ENCODE measurements around the gene CXCL17. TPM values are rescaled to one million over a fixed set of nuclear protein-coding genes. Genes with fewer than 3 reads are reported as not detected.

Gene CXCL17
- total RNA-seq, 1 donor from 2014 or later = 150 TPM

GRCh38 chr19:42469311-42470235, 26.8 kb upstream of the CXCL17 start:
- intact Hi-C loops (cut with DNase I) = no loop called here
- TF ChIP-seq, protein P1, sequence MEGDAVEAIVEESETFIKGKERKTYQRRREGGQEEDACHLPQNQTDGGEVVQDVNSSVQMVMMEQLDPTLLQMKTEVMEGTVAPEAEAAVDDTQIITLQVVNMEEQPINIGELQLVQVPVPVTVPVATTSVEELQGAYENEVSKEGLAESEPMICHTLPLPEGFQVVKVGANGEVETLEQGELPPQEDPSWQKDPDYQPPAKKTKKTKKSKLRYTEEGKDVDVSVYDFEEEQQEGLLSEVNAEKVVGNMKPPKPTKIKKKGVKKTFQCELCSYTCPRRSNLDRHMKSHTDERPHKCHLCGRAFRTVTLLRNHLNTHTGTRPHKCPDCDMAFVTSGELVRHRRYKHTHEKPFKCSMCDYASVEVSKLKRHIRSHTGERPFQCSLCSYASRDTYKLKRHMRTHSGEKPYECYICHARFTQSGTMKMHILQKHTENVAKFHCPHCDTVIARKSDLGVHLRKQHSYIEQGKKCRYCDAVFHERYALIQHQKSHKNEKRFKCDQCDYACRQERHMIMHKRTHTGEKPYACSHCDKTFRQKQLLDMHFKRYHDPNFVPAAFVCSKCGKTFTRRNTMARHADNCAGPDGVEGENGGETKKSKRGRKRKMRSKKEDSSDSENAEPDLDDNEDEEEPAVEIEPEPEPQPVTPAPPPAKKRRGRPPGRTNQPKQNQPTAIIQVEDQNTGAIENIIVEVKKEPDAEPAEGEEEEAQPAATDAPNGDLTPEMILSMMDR (IDR thresholded peaks at IDR 0.05) = no peak
- no peak for DNase-seq
- Histone ChIP-seq H3K27ac (no peak overlapping the region), H3K9me3 (no peaks in the 10 kb centered on the region), H3K4me1 (no peaks in the 10 kb centered on the region), H3K27me3 (no peaks in the 10 kb centered on the region), H3K36me3 (no peaks in the 10 kb centered on the region), H3K4me3 (no peak overlapping the region)
- ATAC-seq = no peak

DNA sequence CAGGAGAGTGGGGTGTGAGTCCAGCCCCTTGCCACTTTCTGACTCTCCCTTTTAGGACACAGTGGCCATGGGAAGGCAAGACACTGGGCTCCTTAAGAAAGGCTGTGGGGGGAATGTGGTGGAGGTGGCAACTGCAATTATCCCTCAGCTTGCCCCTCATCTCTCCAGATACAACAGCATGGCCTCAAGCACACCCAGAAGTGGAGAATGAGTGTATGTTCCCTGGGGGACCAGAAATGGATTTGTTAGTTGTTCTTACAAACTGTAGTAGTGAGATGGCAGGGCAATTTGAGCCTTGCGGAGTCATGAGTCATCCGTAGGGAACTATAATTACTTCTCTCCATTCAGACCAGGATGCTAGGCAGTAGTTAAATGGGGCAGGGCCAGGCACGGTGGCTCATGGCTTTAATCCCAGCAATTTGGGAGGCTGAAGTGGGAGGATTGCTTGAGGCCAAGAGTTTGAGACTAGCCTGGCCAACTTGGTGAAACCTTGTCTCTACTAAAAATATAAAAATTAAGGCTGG, 25.6 kb upstream of the CXCL17 start:
- Histone ChIP-seq H3K27ac (no peak overlapping the region), H3K4me1 (no peaks in the 10 kb centered on the region), H3K4me3 (no peak overlapping the region), H3K27me3 (no peaks in the 10 kb centered on the region), H3K36me3 (no peaks in the 10 kb centered on the region), H3K9me3 (no peaks in the 10 kb centered on the region)
- intact Hi-C loops (cut with DNase I) = no loop called here
- DNase-seq = no peak
- no peak for ATAC-seq
- TF ChIP-seq, protein P1 (IDR thresholded peaks at IDR 0.05) = no peak

- ATAC-seq = peak; percentile 46
- Histone ChIP-seq H3K9me3 (no peaks in the 10 kb centered on the region), H3K4me1 (no peaks in the 10 kb centered on the region), H3K27me3 (no peaks in the 10 kb centered on the region), H3K27ac (no peak overlapping the region), H3K4me3 (no peak overlapping the region), H3K36me3 (no peaks in the 10 kb centered on the region)
- intact Hi-C loops (cut with DNase I) = no loop called here
- no peak for DNase-seq
- TF ChIP-seq, protein P1 (IDR thresholded peaks at IDR 0.05) = no peak
Measured at GRCh38 chr19:42467183-42467760, 24.5 kb upstream of the CXCL17 start.

DNA sequence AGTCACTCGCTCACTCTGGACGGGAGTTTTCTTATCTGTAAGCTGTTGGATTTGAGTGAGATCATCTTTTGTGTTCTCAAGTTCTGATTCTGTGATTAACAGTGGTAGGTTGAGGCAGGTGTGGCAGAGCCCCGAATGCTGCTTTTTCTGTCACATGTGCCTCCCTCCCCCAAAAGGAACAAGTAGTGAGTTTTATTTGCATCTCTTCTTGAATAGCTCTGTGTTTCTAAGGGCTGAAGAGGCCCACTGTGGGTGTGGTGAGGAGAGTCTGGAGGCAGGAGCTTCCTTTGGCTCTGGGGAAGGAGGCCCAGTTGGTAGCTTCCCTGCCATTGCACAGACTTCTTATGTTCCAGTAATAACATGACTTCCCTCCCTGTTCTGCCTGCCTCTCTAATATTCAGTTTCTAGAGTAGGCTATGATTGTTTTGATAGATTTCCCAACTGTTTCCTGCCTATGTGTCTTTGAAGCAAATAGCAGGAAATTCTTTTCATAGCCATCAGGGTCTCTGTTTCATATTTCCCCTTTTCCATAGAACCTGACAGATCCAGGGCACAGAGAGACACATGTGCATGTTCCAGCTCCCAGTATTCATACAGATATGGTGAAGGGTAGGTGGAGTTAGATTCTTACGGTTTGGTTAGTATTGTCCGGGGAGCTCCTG, 23.9 kb upstream of the CXCL17 start:
- DNase-seq (no peak), ATAC-seq (peak; percentile 45)
- H3K4me1 ChIP-seq = no peaks in the 10 kb centered on the region
- no peak overlapping the region for H3K27ac ChIP-seq
- H3K9me3 ChIP-seq = no peaks in the 10 kb centered on the region
- H3K36me3 ChIP-seq = no peaks in the 10 kb centered on the region
- no peaks in the 10 kb centered on the region for H3K27me3 ChIP-seq
- intact Hi-C loops (cut with DNase I) = no loop called here
- TF ChIP-seq, protein P1 (IDR thresholded peaks at IDR 0.05) = no peak
- no peak overlapping the region for H3K4me3 ChIP-seq

DNA sequence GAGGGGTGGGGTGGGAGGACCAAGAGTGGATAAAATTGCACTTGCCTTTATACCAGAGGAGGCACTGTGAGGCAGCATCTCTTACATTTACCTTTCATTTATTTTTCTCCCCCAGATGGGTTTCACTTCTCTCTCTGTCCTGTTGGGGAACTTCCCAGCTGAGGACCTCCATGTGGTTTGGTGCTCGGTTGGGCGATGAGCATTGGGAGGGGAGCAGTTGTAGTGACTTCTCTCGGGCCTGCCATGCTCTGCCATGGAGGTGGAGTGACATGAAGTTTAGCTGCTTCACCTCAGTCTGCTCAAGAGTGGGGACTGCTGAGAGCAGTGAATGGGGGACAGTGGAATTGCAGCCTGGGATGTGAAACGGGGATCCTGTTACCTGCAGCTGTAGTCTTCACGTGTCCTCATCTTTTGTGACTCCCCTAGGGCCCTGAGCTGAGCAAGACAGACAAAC, 23.1 kb upstream of the CXCL17 start:
- no peaks in the 10 kb centered on the region for H3K4me1 ChIP-seq
- H3K27me3 ChIP-seq = no peaks in the 10 kb centered on the region
- no peaks in the 10 kb centered on the region for H3K36me3 ChIP-seq
- no peak overlapping the region for H3K4me3 ChIP-seq
- no peaks in the 10 kb centered on the region for H3K9me3 ChIP-seq
- H3K27ac ChIP-seq = no peak overlapping the region
- ATAC-seq (no peak), DNase-seq (no peak)
- intact Hi-C loops (cut with DNase I) = no loop called here
- TF ChIP-seq, protein P1 (IDR thresholded peaks at IDR 0.05) = no peak
